ENCODE measurements around the gene WDR27.

The WDR27 gene

DNA sequence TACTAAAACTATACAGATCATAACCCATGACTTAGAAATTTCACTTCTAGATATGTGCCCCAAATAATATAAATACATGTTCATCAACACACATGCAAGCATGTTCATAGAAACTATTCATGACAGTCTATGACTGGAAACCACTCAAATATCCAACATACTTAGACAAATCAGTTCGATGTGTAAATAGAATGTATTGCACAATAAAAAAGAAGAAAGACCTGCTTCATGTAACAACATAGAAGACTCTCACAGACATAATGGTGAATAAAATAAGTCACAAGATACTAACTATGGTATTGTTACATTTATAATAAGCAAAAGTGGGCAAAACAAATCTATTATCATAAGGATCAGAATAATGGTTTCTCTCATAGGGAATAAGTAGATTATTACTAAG, 284.7 kb downstream of the WDR27 start:
- ChIA-PET POLR2A (no interaction called here), CTCF (interaction anchor here (0.8 kb wide), 1 partner anchor 35 kb away, joined by 3 read pairs; no protein-coding TSS in a partner anchor)
- H3K4me1 ChIP-seq (ENCODE audit: control insufficient read depth, insufficient read depth, low read length), result no peaks in the 10 kb centered on the region
- no peaks in the 10 kb centered on the region for H3K36me3 ChIP-seq (ENCODE audit: control insufficient read depth in 2 of 2, insufficient read depth in 1 of 2, low read length in 2 of 2)
- no peak for TF ChIP-seq ZNF184 (tag by site-specific recombination; IDR thresholded peaks at IDR 0.05)
- TF ChIP-seq ZNF292 (tag by site-specific recombination; IDR thresholded peaks at IDR 0.05; ENCODE audit: borderline replicate concordance, low read depth), result no peak
- no peak for TF ChIP-seq ZBTB48 (tag by site-specific recombination; IDR thresholded peaks at IDR 0.05)
- no peak for TF ChIP-seq ZNF132 (tag by site-specific recombination; IDR thresholded peaks at IDR 0.05; ENCODE audit: borderline replicate concordance)
- no peak for TF ChIP-seq ZNF529 (tag by site-specific recombination; IDR thresholded peaks at IDR 0.05; ENCODE audit: insufficient replicate concordance)
- no peak for TF ChIP-seq GLIS1 (tag by site-specific recombination; IDR thresholded peaks at IDR 0.05)
- TF ChIP-seq ZNF544 (tag by site-specific recombination; IDR thresholded peaks at IDR 0.05), result no peak
- TF ChIP-seq ZNF639 (tag by site-specific recombination; IDR thresholded peaks at IDR 0.05), result no peak
- H3K27ac ChIP-seq (ENCODE audit: extremely low read depth, low read depth, low read length), result no peak overlapping the region
- no peaks in the 10 kb centered on the region for H3K9me3 ChIP-seq (ENCODE audit: control insufficient read depth, insufficient read depth, low read depth, low read length)
- no peak overlapping the region for H3K4me3 ChIP-seq (ENCODE audit: low read depth, low read length)

- POLR2A ChIA-PET, result no interaction called here
- TF ChIP-seq ZNF174 (tag by site-specific recombination; IDR thresholded peaks at IDR 0.05) (no peak), KLF16 (tag by site-specific recombination; IDR thresholded peaks at IDR 0.05) (no peak), ZNF670 (tag by site-specific recombination; IDR thresholded peaks at IDR 0.05; ENCODE audit: low read depth) (no peak), ZNF404 (tag by site-specific recombination; IDR thresholded peaks at IDR 0.05) (no peak), OVOL3 (tag by site-specific recombination; IDR thresholded peaks at IDR 0.05) (no peak), HOXA7 (CRISPR knock-in tag; IDR thresholded peaks at IDR 0.05; ENCODE audit: borderline replicate concordance) (no peak), ZSCAN5A (tag by site-specific recombination; IDR thresholded peaks at IDR 0.05) (no peak), ATF2 (tag by site-specific recombination; IDR thresholded peaks at IDR 0.05; ENCODE audit: low read depth) (no peak), ZNF529 (tag by site-specific recombination; IDR thresholded peaks at IDR 0.05; ENCODE audit: insufficient replicate concordance) (no peak), ZNF530 (tag by site-specific recombination; IDR thresholded peaks at IDR 0.05; ENCODE audit: low read depth) (no peak), ZNF707 (tag by site-specific recombination; IDR thresholded peaks at IDR 0.05) (no peak), ZNF223 (tag by site-specific recombination; IDR thresholded peaks at IDR 0.05) (no peak), SP2 (tag by site-specific recombination; IDR thresholded peaks at IDR 0.05) (no peak), BCL6B (tag by site-specific recombination; IDR thresholded peaks at IDR 0.05) (no peak), MEIS1 (CRISPR knock-in tag; IDR thresholded peaks at IDR 0.05; ENCODE audit: borderline replicate concordance) (no peak)
- no peaks in the 10 kb centered on the region for H3K4me1 ChIP-seq (ENCODE audit: control insufficient read depth, insufficient read depth, low read length)
- CTCF ChIA-PET, result no interaction called here
- no peak overlapping the region for H3K4me3 ChIP-seq (ENCODE audit: low read depth, low read length)
- no peaks in the 10 kb centered on the region for H3K36me3 ChIP-seq (ENCODE audit: control insufficient read depth in 2 of 2, insufficient read depth in 1 of 2, low read length in 2 of 2)
- H3K27ac ChIP-seq (ENCODE audit: extremely low read depth, low read depth, low read length), result no peak overlapping the region
- H3K9me3 ChIP-seq (ENCODE audit: control insufficient read depth, insufficient read depth, low read depth, low read length), result no peaks in the 10 kb centered on the region
Observed at GRCh38 chr6:169416249-169416648, 285.6 kb downstream of the WDR27 start.

Measured in HEK293 (cell line).